Measurements from ENCODE around the gene IRF8.

DNA sequence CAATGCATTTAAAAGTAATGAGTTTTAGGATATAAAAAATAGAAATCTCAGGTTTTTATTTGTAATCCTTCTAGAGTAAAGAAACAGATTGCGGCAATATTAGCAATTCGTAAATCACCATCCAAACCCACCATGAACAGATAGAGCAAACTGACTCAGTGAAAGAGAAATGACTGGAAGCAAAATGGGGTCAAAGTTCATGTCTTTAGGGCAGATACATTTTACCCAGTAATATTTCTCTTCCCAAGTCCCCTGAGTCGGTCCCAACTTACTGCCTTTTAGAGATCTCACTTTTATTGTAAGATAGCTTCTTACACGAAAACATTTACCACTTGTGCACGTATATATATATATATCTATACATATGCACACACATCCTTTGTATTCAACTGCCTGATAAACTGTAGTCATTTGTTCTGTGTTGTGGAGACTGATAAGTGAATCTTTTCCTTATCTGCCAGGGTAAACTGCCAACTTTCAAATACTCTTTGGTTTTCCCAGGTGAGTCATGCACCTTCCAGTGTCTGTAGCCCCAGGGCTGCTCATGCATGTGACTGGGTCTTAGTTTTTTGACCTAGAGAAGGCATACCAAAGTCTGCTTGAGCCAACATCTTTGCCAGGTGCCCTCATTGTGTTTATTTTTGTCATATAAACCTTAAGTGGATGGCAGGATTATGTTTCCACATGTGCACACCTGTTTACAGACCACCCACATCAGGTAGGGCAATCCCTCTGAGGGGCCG lies 7.8 kb upstream of the IRF8 start:
- TF ChIP-seq POLR2A (IDR thresholded peaks at IDR 0.05) (no peak), CTCF (IDR thresholded peaks at IDR 0.05) (no peak)
